Fibroblast of lung (primary cell): ENCODE measurements around the gene OR5AS1.

Experiments
- EZH2 ChIP-seq: IDR thresholded peaks from 2 replicates; pipeline ENCODE4 v1.5.1; 2012; ENCODE audit warnings: low read length, control low read depth, mild to moderate bottlenecking; ENCODE audit errors: missing control alignments
- TF ChIP-seq, protein P1 (sequence below), 2 donors: IDR thresholded peaks in 1 of 2; conservative IDR thresholded peaks in 1 of 2; 1 replicate in 1 of 2; 2 replicates in 1 of 2; pipeline ENCODE4 v1.5.1; 2011 to 2012; ENCODE audit warnings: low read length in 2 of 2, control low read depth in 1 of 2, inconsistent platforms in 1 of 2, low read depth in 1 of 2, mild to moderate bottlenecking in 1 of 2

DNA sequence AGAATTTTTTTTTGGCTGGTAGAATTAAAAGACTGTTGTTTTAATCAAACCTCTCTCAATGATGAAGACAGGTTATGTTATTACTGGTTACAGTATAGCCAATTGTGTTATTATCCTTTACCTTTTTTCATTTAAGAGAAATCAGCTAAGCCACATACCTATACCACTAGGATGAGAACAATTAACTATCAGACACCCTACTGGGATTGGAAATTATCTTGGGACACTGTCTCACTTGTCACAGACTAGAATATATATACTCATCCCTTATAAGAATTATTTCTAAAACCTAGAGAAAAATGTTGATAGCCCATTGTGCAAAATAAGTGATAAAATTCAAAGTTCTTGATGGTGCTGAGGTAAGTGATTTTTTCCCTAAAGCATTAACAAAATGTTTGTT is at the start of gene OR5AS1:
- TF ChIP-seq, protein P1, sequence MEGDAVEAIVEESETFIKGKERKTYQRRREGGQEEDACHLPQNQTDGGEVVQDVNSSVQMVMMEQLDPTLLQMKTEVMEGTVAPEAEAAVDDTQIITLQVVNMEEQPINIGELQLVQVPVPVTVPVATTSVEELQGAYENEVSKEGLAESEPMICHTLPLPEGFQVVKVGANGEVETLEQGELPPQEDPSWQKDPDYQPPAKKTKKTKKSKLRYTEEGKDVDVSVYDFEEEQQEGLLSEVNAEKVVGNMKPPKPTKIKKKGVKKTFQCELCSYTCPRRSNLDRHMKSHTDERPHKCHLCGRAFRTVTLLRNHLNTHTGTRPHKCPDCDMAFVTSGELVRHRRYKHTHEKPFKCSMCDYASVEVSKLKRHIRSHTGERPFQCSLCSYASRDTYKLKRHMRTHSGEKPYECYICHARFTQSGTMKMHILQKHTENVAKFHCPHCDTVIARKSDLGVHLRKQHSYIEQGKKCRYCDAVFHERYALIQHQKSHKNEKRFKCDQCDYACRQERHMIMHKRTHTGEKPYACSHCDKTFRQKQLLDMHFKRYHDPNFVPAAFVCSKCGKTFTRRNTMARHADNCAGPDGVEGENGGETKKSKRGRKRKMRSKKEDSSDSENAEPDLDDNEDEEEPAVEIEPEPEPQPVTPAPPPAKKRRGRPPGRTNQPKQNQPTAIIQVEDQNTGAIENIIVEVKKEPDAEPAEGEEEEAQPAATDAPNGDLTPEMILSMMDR (conservative IDR thresholded peaks at IDR 0.05 in 1 of 2, IDR thresholded peaks at IDR 0.05 in 1 of 2; ENCODE audit: low read depth in 1 of 2, low read length in 2 of 2), result no peak
- no peak for TF ChIP-seq EZH2
